ENCODE results near the gene TMED1.
A peak's percentile ranks its signal among the peaks of the same experiment; 100 is the strongest.

The TMED1 gene

GRCh38 chr19:10812902-10813404 is 23.1 kb downstream of the TMED1 start:
- peak overlapping the region in 1 of 2 experiments; percentile 85 for H3K23ac ChIP-seq (ENCODE audit: low read length in 2 of 2)
- peak overlapping the region; percentile 71 for H3K27ac ChIP-seq (ENCODE audit: low read length, poor library complexity, severe bottlenecking)
- peak overlapping the region; percentile 92 for H4K91ac ChIP-seq (ENCODE audit: low read length)
- peak overlapping the region; percentile 54 to 96 for H2BK12ac ChIP-seq (ENCODE audit: low read length in 2 of 2)
- no peak overlapping the region for H3K4me2 ChIP-seq (ENCODE audit: low read length, poor library complexity, severe bottlenecking)
- no peaks in the 10 kb centered on the region for H3K9me3 ChIP-seq (ENCODE audit: control insufficient read depth, low read length)
- H3K18ac ChIP-seq (ENCODE audit: low read depth in 1 of 2, low read length in 2 of 2) = peak overlapping the region; percentile 78 to 99
- H4K8ac ChIP-seq (ENCODE audit: low read length) = peak overlapping the region; percentile 63
- H3K4ac ChIP-seq (ENCODE audit: low read depth in 1 of 2, low read length in 2 of 2) = peak overlapping the region; percentile 76 to 98
- H2AFZ ChIP-seq (ENCODE audit: low read depth, low read length) = peak overlapping the region; percentile 68
- H2BK120ac ChIP-seq (ENCODE audit: low read depth, low read length) = peak overlapping the region; percentile 23
- peak overlapping the region; percentile 8 for H2BK5ac ChIP-seq (ENCODE audit: low read depth, low read length, poor library complexity, severe bottlenecking)
- peak overlapping the region; percentile 50 for H3K9ac ChIP-seq (ENCODE audit: low read length)
- peaks cover 37% of the 10 kb centered on the region for H3K4me1 ChIP-seq (ENCODE audit: control insufficient read depth, insufficient read depth, low read depth, low read length)
- peak overlapping the region; percentile 88 for H2AK5ac ChIP-seq (ENCODE audit: low read length, severe bottlenecking)
- 36% methylated on average over 8 of the region's 9 CpGs for WGBS
- DNase-seq = peak; percentile 96
- peak overlapping the region; percentile 78 for H2BK15ac ChIP-seq (ENCODE audit: low read depth, poor library complexity, severe bottlenecking)
- peaks cover 75 to 77% of the 10 kb centered on the region in 2 experiments for H3K36me3 ChIP-seq (ENCODE audit: control insufficient read depth in 1 of 2, insufficient read depth in 2 of 2, low read depth in 1 of 2, low read length in 2 of 2)
- H3K79me1 ChIP-seq (replicated peaks; ENCODE audit: low read length, poor library complexity, severe bottlenecking) = peaks cover 36% of the 10 kb centered on the region
- peak overlapping the region in 1 of 2 experiments; percentile 98 for H3K14ac ChIP-seq (ENCODE audit: low read length in 2 of 2)
- H3K4me3 ChIP-seq (ENCODE audit: insufficient read depth in 1 of 2, low read depth in 1 of 2, low read length in 2 of 2) = peak overlapping the region in 1 of 2 experiments; percentile 4
- no peaks in the 10 kb centered on the region for H3K27me3 ChIP-seq (ENCODE audit: control insufficient read depth in 1 of 2, insufficient read depth in 1 of 2, low read length in 2 of 2)

GRCh38 chr19:10812196-10812595 is 23.8 kb downstream of the TMED1 start:
- DNase-seq = no peak
- Histone ChIP-seq H2BK12ac (ENCODE audit: low read length in 2 of 2) (peak overlapping the region in 1 of 2 experiments; percentile 88), H3K4me2 (ENCODE audit: low read length, poor library complexity, severe bottlenecking) (no peak overlapping the region), H3K27ac (ENCODE audit: low read length, poor library complexity, severe bottlenecking) (no peak overlapping the region), H3K36me3 (ENCODE audit: control insufficient read depth in 1 of 2, insufficient read depth in 2 of 2, low read depth in 1 of 2, low read length in 2 of 2) (peaks cover 75 to 76% of the 10 kb centered on the region in 2 experiments), H3K9ac (ENCODE audit: low read length) (peak overlapping the region; percentile 59), H4K8ac (ENCODE audit: low read length) (peak overlapping the region; percentile 27), H2BK15ac (ENCODE audit: low read depth, poor library complexity, severe bottlenecking) (no peak overlapping the region), H3K27me3 (ENCODE audit: control insufficient read depth in 1 of 2, insufficient read depth in 1 of 2, low read length in 2 of 2) (no peaks in the 10 kb centered on the region), H2AFZ (ENCODE audit: low read depth, low read length) (no peak overlapping the region), H3K18ac (ENCODE audit: low read depth in 1 of 2, low read length in 2 of 2) (peak overlapping the region; percentile 11 to 71), H3K4me3 (ENCODE audit: insufficient read depth in 1 of 2, low read depth in 1 of 2, low read length in 2 of 2) (no peak overlapping the region), H3K4ac (ENCODE audit: low read depth in 1 of 2, low read length in 2 of 2) (no peak overlapping the region), H2BK120ac (ENCODE audit: low read depth, low read length) (no peak overlapping the region), H3K79me1 (replicated peaks; ENCODE audit: low read length, poor library complexity, severe bottlenecking) (peaks cover 34% of the 10 kb centered on the region), H3K23ac (ENCODE audit: low read length in 2 of 2) (no peak overlapping the region), H4K91ac (ENCODE audit: low read length) (peak overlapping the region; percentile 43), H2AK5ac (ENCODE audit: low read length, severe bottlenecking) (peak overlapping the region; percentile 20), H3K14ac (ENCODE audit: low read length in 2 of 2) (peak overlapping the region in 1 of 2 experiments; percentile 63), H3K4me1 (ENCODE audit: control insufficient read depth, insufficient read depth, low read depth, low read length) (peaks cover 37% of the 10 kb centered on the region), H2BK5ac (ENCODE audit: low read depth, low read length, poor library complexity, severe bottlenecking) (no peak overlapping the region), H3K9me3 (ENCODE audit: control insufficient read depth, low read length) (no peaks in the 10 kb centered on the region)
- 94% methylated on average over 19 of the region's 19 CpGs for WGBS

GRCh38 chr19:10811391-10812111 is 24.5 kb downstream of the TMED1 start:
- Histone ChIP-seq H4K8ac (ENCODE audit: low read length) (no peak overlapping the region), H3K23ac (ENCODE audit: low read length in 2 of 2) (no peak overlapping the region), H2AK5ac (ENCODE audit: low read length, severe bottlenecking) (no peak overlapping the region), H3K14ac (ENCODE audit: low read length in 2 of 2) (no peak overlapping the region), H2BK12ac (ENCODE audit: low read length in 2 of 2) (peak overlapping the region in 1 of 2 experiments; percentile 88), H3K4me1 (ENCODE audit: control insufficient read depth, insufficient read depth, low read depth, low read length) (peaks cover 34% of the 10 kb centered on the region), H3K4me2 (ENCODE audit: low read length, poor library complexity, severe bottlenecking) (no peak overlapping the region), H3K79me1 (replicated peaks; ENCODE audit: low read length, poor library complexity, severe bottlenecking) (peaks cover 28% of the 10 kb centered on the region), H2AFZ (ENCODE audit: low read depth, low read length) (no peak overlapping the region), H4K91ac (ENCODE audit: low read length) (no peak overlapping the region), H2BK15ac (ENCODE audit: low read depth, poor library complexity, severe bottlenecking) (no peak overlapping the region), H3K4ac (ENCODE audit: low read depth in 1 of 2, low read length in 2 of 2) (no peak overlapping the region), H3K9ac (ENCODE audit: low read length) (peak overlapping the region; percentile 59), H3K27me3 (ENCODE audit: control insufficient read depth in 1 of 2, insufficient read depth in 1 of 2, low read length in 2 of 2) (no peaks in the 10 kb centered on the region), H3K9me3 (ENCODE audit: control insufficient read depth, low read length) (no peaks in the 10 kb centered on the region), H3K36me3 (ENCODE audit: control insufficient read depth in 1 of 2, insufficient read depth in 2 of 2, low read depth in 1 of 2, low read length in 2 of 2) (peaks cover 69 to 75% of the 10 kb centered on the region in 2 experiments), H3K4me3 (ENCODE audit: insufficient read depth in 1 of 2, low read depth in 1 of 2, low read length in 2 of 2) (no peak overlapping the region), H2BK120ac (ENCODE audit: low read depth, low read length) (no peak overlapping the region), H2BK5ac (ENCODE audit: low read depth, low read length, poor library complexity, severe bottlenecking) (no peak overlapping the region), H3K18ac (ENCODE audit: low read depth in 1 of 2, low read length in 2 of 2) (no peak overlapping the region), H3K27ac (ENCODE audit: low read length, poor library complexity, severe bottlenecking) (no peak overlapping the region)
- no peak for DNase-seq
- 96% methylated on average over 17 of the region's 17 CpGs for WGBS

- peak overlapping the region; percentile 30 for H2AK5ac ChIP-seq (ENCODE audit: low read length, severe bottlenecking)
Observed at GRCh38 chr19:10809651-10810285, 26.2 kb downstream of the TMED1 start.

More at GRCh38 chr19:10809651-10810285, 26.2 kb downstream of the TMED1 start:
- H3K9ac ChIP-seq (ENCODE audit: low read length) = peak overlapping the region; percentile 51
- no peaks in the 10 kb centered on the region for H3K9me3 ChIP-seq (ENCODE audit: control insufficient read depth, low read length)
- no peak overlapping the region for H3K4me3 ChIP-seq (ENCODE audit: insufficient read depth in 1 of 2, low read depth in 1 of 2, low read length in 2 of 2)
- peaks cover 66 to 76% of the 10 kb centered on the region in 2 experiments for H3K36me3 ChIP-seq (ENCODE audit: control insufficient read depth in 1 of 2, insufficient read depth in 2 of 2, low read depth in 1 of 2, low read length in 2 of 2)
- H3K23ac ChIP-seq (ENCODE audit: low read length in 2 of 2) = peak overlapping the region in 1 of 2 experiments; percentile 9
- no peak overlapping the region for H3K14ac ChIP-seq (ENCODE audit: low read length in 2 of 2)
- H2BK15ac ChIP-seq (ENCODE audit: low read depth, poor library complexity, severe bottlenecking) = no peak overlapping the region
- no peak overlapping the region for H2BK12ac ChIP-seq (ENCODE audit: low read length in 2 of 2)
- no peak overlapping the region for H4K8ac ChIP-seq (ENCODE audit: low read length)
- H4K91ac ChIP-seq (ENCODE audit: low read length) = no peak overlapping the region
- no peak overlapping the region for H2BK120ac ChIP-seq (ENCODE audit: low read depth, low read length)
- H3K18ac ChIP-seq (ENCODE audit: low read depth in 1 of 2, low read length in 2 of 2) = no peak overlapping the region
- H3K4ac ChIP-seq (ENCODE audit: low read depth in 1 of 2, low read length in 2 of 2) = no peak overlapping the region
- H3K4me1 ChIP-seq (ENCODE audit: control insufficient read depth, insufficient read depth, low read depth, low read length) = peaks cover 22% of the 10 kb centered on the region
- no peak overlapping the region for H3K4me2 ChIP-seq (ENCODE audit: low read length, poor library complexity, severe bottlenecking)
- no peaks in the 10 kb centered on the region for H3K27me3 ChIP-seq (ENCODE audit: control insufficient read depth in 1 of 2, insufficient read depth in 1 of 2, low read length in 2 of 2)
- H2AFZ ChIP-seq (ENCODE audit: low read depth, low read length) = no peak overlapping the region
- 98% methylated on average over 15 of the region's 15 CpGs for WGBS
- no peak for DNase-seq
- peaks cover 16% of the 10 kb centered on the region for H3K79me1 ChIP-seq (replicated peaks; ENCODE audit: low read length, poor library complexity, severe bottlenecking)
- peak overlapping the region; percentile 73 for H3K27ac ChIP-seq (ENCODE audit: low read length, poor library complexity, severe bottlenecking)
- H2BK5ac ChIP-seq (ENCODE audit: low read depth, low read length, poor library complexity, severe bottlenecking) = no peak overlapping the region

Measured in mesenchymal stem cell (in vitro differentiated cells and primary cell).